Breast epithelium (tissue), 4 donors: ENCODE measurements around the gene DAPK2. TPM values are rescaled to one million over a fixed set of nuclear protein-coding genes. Genes with fewer than 3 reads are reported as not detected.
A peak's percentile ranks its signal among the peaks of the same experiment; 100 is the strongest.

Experiments used
- DNase-seq, 2 donors: peaks; one replicate each; pipeline ENCODE4 v3.0.0-alpha.2; 2019; ENCODE audit warnings: low spot score in 2 of 2
- H3K27ac ChIP-seq, 2 donors: fragments of 200-600 bp; sonication (generic) in 1 of 2; one replicate each; pipeline ENCODE4 v1.5.1; 2016 to 2019; ENCODE audit warnings: mild to moderate bottlenecking in 1 of 2
- H3K27me3 ChIP-seq, 2 donors: fragments of 200-600 bp; sonication (generic) in 1 of 2; one replicate each; pipeline versions ENCODE4 v1.5.1 to v1.6.0; 2017 to 2019; ENCODE audit warnings: control low read depth in 1 of 2, mild to moderate bottlenecking in 1 of 2
- H3K36me3 ChIP-seq: fragments of 200-600 bp; one replicate; pipeline ENCODE4 v1.5.1; 2019
- H3K4me1 ChIP-seq, 2 donors: fragments of 200-600 bp; sonication (generic); one replicate each; pipeline ENCODE4 v1.5.1; 2016 to 2019; ENCODE audit warnings: control low read depth in 1 of 2
- H3K4me3 ChIP-seq, 3 donors: fragments of 200-600 bp; sonication (generic); 1 replicate in 2 of 3; 2 replicates in 1 of 3; pipeline ENCODE4 v1.5.1; 2016 to 2019; ENCODE audit warnings: mild to moderate bottlenecking in 3 of 3, moderate library complexity in 2 of 3
- H3K9me3 ChIP-seq, 2 donors: fragments of 200-600 bp; sonication (generic) in 1 of 2; one replicate each; pipeline ENCODE4 v1.5.1; 2016 to 2019; ENCODE audit warnings: control low read depth in 1 of 2
- CTCF ChIP-seq, 3 donors: fragments of 450-650 bp; IDR thresholded peaks; one replicate each; pipeline ENCODE4 v1.5.1; 2016 to 2017; ENCODE audit warnings: antibody characterized with exemption in 3 of 3, mild to moderate bottlenecking in 3 of 3, moderate library complexity in 3 of 3
- POLR2A ChIP-seq: fragments of 450-650 bp; IDR thresholded peaks from one replicate; pipeline ENCODE4 v1.6.1; 2016; ENCODE audit warnings: antibody characterized with exemption, mild to moderate bottlenecking, moderate library complexity
- POLR2AphosphoS5 ChIP-seq, 3 donors: sonication (generic); formaldehyde crosslinking; IDR thresholded peaks; one replicate each; pipeline ENCODE4 v1.6.1; 2017; ENCODE audit warnings: antibody characterized with exemption in 3 of 3
- intact Hi-C: fragments of 100-400 bp; cut with DNase I; formaldehyde crosslinking; loops from one replicate; pipeline ENCODE4 v1.15.1; 2023; ENCODE audit warnings: low total_unique reads
- total RNA-seq, 3 donors: library from RNA; depleted of rRNA; stranded (reverse); fragments of >200 nt; gene quantifications; one replicate each; pipeline ENCODE4 v1.1.0, GENCODE V29; 2016

DAPK2 gene
- total RNA-seq, 3 donors from 2014 or later: 23.6 to 37.3 (median 29.6) TPM

GRCh38 chr15:63913336-63913735 lies 132.9 kb downstream of the DAPK2 start:
- H3K27me3 ChIP-seq: no peaks in the 10 kb centered on the region
- no peaks in the 10 kb centered on the region for H3K9me3 ChIP-seq
- H3K36me3 ChIP-seq: no peaks in the 10 kb centered on the region
- TF ChIP-seq CTCF (IDR thresholded peaks at IDR 0.05) (no peak), POLR2A (no peak), POLR2AphosphoS5 (IDR thresholded peaks at IDR 0.05) (no peak)
- H3K27ac ChIP-seq: no peak overlapping the region
- no peak for DNase-seq
- intact Hi-C loops: no loop called here
- no peak overlapping the region for H3K4me3 ChIP-seq
- H3K4me1 ChIP-seq: peaks cover 0 to 10% of the 10 kb centered on the region in 2 donors

GRCh38 chr15:63912061-63912615 lies 134.1 kb downstream of the DAPK2 start:
- TF ChIP-seq POLR2A: no peak
- TF ChIP-seq CTCF (IDR thresholded peaks at IDR 0.05): no peak
- no peak overlapping the region for H3K4me3 ChIP-seq
- intact Hi-C loops: no loop called here
- no peak for DNase-seq
- H3K4me1 ChIP-seq: peaks cover 0 to 10% of the 10 kb centered on the region in 2 donors
- no peaks in the 10 kb centered on the region for H3K36me3 ChIP-seq
- no peaks in the 10 kb centered on the region for H3K9me3 ChIP-seq
- no peaks in the 10 kb centered on the region for H3K27me3 ChIP-seq
- H3K27ac ChIP-seq: no peak overlapping the region

- intact Hi-C loops: no loop called here
- DNase-seq: no peak
- Histone ChIP-seq H3K4me3 (no peak overlapping the region), H3K4me1 (peaks cover 0 to 10% of the 10 kb centered on the region in 2 donors), H3K36me3 (no peaks in the 10 kb centered on the region), H3K27me3 (no peaks in the 10 kb centered on the region), H3K9me3 (no peaks in the 10 kb centered on the region), H3K27ac (no peak overlapping the region)
- no peak for TF ChIP-seq CTCF (IDR thresholded peaks at IDR 0.05)
- no peak for TF ChIP-seq POLR2AphosphoS5 (IDR thresholded peaks at IDR 0.05)
- TF ChIP-seq POLR2A: no peak
These were observed 135.1 kb downstream of the DAPK2 start for GRCh38 chr15:63911160-63911559.

- TF ChIP-seq POLR2A (no peak), CTCF (IDR thresholded peaks at IDR 0.05) (no peak), POLR2AphosphoS5 (IDR thresholded peaks at IDR 0.05) (no peak)
- no peaks in the 10 kb centered on the region for H3K36me3 ChIP-seq
- H3K4me1 ChIP-seq: peaks cover 0 to 10% of the 10 kb centered on the region in 2 donors
- no peak overlapping the region for H3K4me3 ChIP-seq
- H3K9me3 ChIP-seq: no peaks in the 10 kb centered on the region
- DNase-seq: no peak
- peak overlapping the region; percentile 55 to 68 for H3K27ac ChIP-seq
- no peaks in the 10 kb centered on the region for H3K27me3 ChIP-seq
- intact Hi-C loops: no loop called here
These were observed 136.4 kb downstream of the DAPK2 start for GRCh38 chr15:63909819-63910437.

- H3K36me3 ChIP-seq: no peaks in the 10 kb centered on the region
- no peaks in the 10 kb centered on the region for H3K9me3 ChIP-seq
- no peak overlapping the region for H3K4me3 ChIP-seq
- TF ChIP-seq CTCF (IDR thresholded peaks at IDR 0.05) (no peak), POLR2AphosphoS5 (IDR thresholded peaks at IDR 0.05) (no peak), POLR2A (no peak)
- peak overlapping the region; percentile 10 to 48 for H3K27ac ChIP-seq
- H3K4me1 ChIP-seq: peaks cover 0 to 10% of the 10 kb centered on the region in 2 donors
- DNase-seq: peak in 1 of 2 donors; percentile 44
- intact Hi-C loops: no loop called here
- H3K27me3 ChIP-seq: no peaks in the 10 kb centered on the region
These were observed 137.3 kb downstream of the DAPK2 start for GRCh38 chr15:63908991-63909390.
